ENCODE results near the gene TMEM132C. TPM values are rescaled to one million over a fixed set of nuclear protein-coding genes. Genes with fewer than 3 reads are reported as not detected.
A peak's percentile ranks its signal among the peaks of the same experiment; 100 is the strongest.

TMEM132C gene
- total and polyA plus RNA-seq, 2 experiments from 2014 or later: not detected

DNA sequence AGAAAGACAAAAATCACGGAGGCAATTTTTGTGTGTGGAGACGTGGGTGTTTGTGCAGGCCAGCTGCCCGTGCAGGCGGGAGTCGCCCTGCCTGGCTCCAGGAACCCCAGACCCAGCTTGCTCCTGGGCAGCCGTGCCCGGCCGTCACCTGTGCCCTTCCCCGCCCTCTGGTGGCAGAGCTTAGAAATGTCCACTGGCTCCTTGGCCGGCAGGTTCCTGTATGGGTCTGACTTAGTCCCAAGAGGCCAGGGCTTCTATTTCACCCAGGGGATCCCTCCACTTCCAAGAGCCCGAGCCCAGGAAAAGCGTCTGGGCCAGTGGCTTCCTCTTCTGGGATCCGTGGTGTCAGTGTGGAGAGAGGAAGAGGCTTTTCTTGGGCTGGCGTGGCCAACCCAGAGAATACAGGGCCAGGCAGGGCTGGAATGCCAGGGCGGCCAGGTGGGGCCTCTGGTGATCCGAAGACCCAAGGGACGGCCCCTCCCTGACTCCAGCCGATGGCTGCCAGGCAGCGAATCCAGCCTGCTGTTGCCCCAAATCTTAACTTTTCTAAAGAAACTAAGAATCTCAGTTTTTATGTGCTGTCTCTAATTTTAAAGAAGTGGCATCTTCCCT, 120.9 kb downstream of the TMEM132C start (continued):
- TF ChIP-seq, protein P1, sequence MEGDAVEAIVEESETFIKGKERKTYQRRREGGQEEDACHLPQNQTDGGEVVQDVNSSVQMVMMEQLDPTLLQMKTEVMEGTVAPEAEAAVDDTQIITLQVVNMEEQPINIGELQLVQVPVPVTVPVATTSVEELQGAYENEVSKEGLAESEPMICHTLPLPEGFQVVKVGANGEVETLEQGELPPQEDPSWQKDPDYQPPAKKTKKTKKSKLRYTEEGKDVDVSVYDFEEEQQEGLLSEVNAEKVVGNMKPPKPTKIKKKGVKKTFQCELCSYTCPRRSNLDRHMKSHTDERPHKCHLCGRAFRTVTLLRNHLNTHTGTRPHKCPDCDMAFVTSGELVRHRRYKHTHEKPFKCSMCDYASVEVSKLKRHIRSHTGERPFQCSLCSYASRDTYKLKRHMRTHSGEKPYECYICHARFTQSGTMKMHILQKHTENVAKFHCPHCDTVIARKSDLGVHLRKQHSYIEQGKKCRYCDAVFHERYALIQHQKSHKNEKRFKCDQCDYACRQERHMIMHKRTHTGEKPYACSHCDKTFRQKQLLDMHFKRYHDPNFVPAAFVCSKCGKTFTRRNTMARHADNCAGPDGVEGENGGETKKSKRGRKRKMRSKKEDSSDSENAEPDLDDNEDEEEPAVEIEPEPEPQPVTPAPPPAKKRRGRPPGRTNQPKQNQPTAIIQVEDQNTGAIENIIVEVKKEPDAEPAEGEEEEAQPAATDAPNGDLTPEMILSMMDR (conservative IDR thresholded peaks at IDR 0.05; ENCODE audit: low read depth in 2 of 2): peak in 1 of 2 experiments; percentile 39; a peak in 3 of 4 replicates

DNA sequence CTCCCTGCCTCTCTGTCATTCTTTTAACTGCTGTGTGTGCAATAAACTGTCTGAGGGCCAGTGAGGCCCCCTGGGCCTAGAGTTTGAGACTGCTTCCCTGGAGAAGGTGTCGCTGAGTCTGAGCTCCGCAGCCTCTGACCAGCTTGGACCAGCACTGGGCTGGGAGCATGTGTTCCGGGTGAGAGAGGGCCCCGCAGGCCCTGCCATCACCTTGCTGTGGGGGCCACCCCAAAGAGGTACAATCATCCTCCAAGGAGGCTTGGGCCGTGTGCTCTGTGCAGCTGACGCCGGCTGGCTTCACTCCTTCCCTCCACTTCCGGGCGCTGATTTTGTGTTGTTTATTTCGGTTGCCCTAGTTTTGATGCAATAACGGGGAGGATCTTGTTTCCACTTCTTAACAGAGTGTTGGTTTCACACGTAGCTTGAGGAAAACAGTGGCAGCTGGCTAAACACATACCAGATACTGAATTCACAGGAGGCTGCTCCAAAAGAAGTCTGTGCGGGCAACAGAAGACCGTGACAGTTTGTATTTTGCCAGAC, 121.6 kb downstream of the TMEM132C start:
- Histone ChIP-seq H3K27ac (ENCODE audit: low read depth) (no peak overlapping the region), H3K9me2 (ENCODE audit: insufficient read depth) (no peaks in the 10 kb centered on the region), H3F3A (replicated peaks; ENCODE audit: low read depth) (no peaks in the 10 kb centered on the region), H4K20me1 (replicated peaks; ENCODE audit: insufficient read depth) (no peaks in the 10 kb centered on the region), H3K27me3 (ENCODE audit: insufficient read depth) (no peaks in the 10 kb centered on the region), H3K4me2 (no peak overlapping the region), H3K4me1 (ENCODE audit: insufficient read depth) (no peaks in the 10 kb centered on the region), H3K79me2 (replicated peaks; ENCODE audit: insufficient read depth) (no peaks in the 10 kb centered on the region), H2AFZ (no peak overlapping the region), H3K4me3 (no peak overlapping the region), H3K36me3 (ENCODE audit: insufficient read depth) (no peaks in the 10 kb centered on the region)
- ATAC-seq (no peak), DNase-seq (ENCODE audit: low spot score) (no peak)
- no peaks in the 10 kb centered on the region for H3K4me1 Mint-ChIP-seq
- no peak overlapping the region for H3K4me3 Mint-ChIP-seq
- H3K9me3 Mint-ChIP-seq: peaks cover 98% of the 10 kb centered on the region
- peaks cover 5% of the 10 kb centered on the region for H3K27me3 Mint-ChIP-seq (ENCODE audit: insufficient read depth, low read depth, poor library complexity)
- peaks cover 62% of the 10 kb centered on the region for H3K36me3 Mint-ChIP-seq (ENCODE audit: low read depth)
- H3K27ac Mint-ChIP-seq: no peak overlapping the region
- TF ChIP-seq, protein P2, sequence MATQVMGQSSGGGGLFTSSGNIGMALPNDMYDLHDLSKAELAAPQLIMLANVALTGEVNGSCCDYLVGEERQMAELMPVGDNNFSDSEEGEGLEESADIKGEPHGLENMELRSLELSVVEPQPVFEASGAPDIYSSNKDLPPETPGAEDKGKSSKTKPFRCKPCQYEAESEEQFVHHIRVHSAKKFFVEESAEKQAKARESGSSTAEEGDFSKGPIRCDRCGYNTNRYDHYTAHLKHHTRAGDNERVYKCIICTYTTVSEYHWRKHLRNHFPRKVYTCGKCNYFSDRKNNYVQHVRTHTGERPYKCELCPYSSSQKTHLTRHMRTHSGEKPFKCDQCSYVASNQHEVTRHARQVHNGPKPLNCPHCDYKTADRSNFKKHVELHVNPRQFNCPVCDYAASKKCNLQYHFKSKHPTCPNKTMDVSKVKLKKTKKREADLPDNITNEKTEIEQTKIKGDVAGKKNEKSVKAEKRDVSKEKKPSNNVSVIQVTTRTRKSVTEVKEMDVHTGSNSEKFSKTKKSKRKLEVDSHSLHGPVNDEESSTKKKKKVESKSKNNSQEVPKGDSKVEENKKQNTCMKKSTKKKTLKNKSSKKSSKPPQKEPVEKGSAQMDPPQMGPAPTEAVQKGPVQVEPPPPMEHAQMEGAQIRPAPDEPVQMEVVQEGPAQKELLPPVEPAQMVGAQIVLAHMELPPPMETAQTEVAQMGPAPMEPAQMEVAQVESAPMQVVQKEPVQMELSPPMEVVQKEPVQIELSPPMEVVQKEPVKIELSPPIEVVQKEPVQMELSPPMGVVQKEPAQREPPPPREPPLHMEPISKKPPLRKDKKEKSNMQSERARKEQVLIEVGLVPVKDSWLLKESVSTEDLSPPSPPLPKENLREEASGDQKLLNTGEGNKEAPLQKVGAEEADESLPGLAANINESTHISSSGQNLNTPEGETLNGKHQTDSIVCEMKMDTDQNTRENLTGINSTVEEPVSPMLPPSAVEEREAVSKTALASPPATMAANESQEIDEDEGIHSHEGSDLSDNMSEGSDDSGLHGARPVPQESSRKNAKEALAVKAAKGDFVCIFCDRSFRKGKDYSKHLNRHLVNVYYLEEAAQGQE (IDR thresholded peaks at IDR 0.05; ENCODE audit: unreplicated experiment): no peak
- TF ChIP-seq, protein P3, sequence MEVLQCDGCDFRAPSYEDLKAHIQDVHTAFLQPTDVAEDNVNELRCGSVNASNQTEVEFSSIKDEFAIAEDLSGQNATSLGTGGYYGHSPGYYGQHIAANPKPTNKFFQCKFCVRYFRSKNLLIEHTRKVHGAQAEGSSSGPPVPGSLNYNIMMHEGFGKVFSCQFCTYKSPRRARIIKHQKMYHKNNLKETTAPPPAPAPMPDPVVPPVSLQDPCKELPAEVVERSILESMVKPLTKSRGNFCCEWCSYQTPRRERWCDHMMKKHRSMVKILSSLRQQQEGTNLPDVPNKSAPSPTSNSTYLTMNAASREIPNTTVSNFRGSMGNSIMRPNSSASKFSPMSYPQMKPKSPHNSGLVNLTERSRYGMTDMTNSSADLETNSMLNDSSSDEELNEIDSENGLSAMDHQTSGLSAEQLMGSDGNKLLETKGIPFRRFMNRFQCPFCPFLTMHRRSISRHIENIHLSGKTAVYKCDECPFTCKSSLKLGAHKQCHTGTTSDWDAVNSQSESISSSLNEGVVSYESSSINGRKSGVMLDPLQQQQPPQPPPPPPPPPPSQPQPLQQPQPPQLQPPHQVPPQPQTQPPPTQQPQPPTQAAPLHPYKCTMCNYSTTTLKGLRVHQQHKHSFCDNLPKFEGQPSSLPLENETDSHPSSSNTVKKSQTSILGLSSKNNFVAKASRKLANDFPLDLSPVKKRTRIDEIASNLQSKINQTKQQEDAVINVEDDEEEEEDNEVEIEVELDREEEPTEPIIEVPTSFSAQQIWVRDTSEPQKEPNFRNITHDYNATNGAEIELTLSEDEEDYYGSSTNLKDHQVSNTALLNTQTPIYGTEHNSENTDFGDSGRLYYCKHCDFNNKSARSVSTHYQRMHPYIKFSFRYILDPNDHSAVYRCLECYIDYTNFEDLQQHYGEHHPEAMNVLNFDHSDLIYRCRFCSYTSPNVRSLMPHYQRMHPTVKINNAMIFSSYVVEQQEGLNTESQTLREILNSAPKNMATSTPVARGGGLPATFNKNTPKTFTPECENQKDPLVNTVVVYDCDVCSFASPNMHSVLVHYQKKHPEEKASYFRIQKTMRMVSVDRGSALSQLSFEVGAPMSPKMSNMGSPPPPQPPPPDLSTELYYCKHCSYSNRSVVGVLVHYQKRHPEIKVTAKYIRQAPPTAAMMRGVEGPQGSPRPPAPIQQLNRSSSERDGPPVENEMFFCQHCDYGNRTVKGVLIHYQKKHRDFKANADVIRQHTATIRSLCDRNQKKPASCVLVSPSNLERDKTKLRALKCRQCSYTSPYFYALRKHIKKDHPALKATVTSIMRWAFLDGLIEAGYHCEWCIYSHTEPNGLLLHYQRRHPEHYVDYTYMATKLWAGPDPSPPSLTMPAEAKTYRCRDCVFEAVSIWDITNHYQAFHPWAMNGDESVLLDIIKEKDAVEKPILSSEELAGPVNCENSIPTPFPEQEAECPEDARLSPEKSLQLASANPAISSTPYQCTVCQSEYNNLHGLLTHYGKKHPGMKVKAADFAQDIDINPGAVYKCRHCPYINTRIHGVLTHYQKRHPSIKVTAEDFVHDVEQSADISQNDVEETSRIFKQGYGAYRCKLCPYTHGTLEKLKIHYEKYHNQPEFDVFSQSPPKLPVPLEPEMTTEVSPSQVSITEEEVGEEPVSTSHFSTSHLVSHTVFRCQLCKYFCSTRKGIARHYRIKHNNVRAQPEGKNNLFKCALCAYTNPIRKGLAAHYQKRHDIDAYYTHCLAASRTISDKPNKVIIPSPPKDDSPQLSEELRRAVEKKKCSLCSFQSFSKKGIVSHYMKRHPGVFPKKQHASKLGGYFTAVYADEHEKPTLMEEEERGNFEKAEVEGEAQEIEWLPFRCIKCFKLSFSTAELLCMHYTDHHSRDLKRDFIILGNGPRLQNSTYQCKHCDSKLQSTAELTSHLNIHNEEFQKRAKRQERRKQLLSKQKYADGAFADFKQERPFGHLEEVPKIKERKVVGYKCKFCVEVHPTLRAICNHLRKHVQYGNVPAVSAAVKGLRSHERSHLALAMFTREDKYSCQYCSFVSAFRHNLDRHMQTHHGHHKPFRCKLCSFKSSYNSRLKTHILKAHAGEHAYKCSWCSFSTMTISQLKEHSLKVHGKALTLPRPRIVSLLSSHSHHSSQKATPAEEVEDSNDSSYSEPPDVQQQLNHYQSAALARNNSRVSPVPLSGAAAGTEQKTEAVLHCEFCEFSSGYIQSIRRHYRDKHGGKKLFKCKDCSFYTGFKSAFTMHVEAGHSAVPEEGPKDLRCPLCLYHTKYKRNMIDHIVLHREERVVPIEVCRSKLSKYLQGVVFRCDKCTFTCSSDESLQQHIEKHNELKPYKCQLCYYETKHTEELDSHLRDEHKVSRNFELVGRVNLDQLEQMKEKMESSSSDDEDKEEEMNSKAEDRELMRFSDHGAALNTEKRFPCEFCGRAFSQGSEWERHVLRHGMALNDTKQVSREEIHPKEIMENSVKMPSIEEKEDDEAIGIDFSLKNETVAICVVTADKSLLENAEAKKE (CRISPR knock-in tag; IDR thresholded peaks at IDR 0.05): no peak
- TF ChIP-seq POLR2AphosphoS5 (IDR thresholded peaks at IDR 0.05; ENCODE audit: low read depth) (no peak), EZH2phosphoT487 (IDR thresholded peaks at IDR 0.05; ENCODE audit: unreplicated experiment) (no peak), JUNB (IDR thresholded peaks at IDR 0.05; ENCODE audit: unreplicated experiment) (no peak), EZH2 (IDR thresholded peaks at IDR 0.05; ENCODE audit: low read depth, unreplicated experiment) (no peak), ZNF114 (CRISPR knock-in tag; IDR thresholded peaks at IDR 0.05) (no peak), CREB1 (CRISPR knock-in tag; IDR thresholded peaks at IDR 0.05; ENCODE audit: low read depth) (no peak)
- TF ChIP-seq, protein P4, sequence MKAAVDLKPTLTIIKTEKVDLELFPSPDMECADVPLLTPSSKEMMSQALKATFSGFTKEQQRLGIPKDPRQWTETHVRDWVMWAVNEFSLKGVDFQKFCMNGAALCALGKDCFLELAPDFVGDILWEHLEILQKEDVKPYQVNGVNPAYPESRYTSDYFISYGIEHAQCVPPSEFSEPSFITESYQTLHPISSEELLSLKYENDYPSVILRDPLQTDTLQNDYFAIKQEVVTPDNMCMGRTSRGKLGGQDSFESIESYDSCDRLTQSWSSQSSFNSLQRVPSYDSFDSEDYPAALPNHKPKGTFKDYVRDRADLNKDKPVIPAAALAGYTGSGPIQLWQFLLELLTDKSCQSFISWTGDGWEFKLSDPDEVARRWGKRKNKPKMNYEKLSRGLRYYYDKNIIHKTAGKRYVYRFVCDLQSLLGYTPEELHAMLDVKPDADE (IDR thresholded peaks at IDR 0.05): no peak

Data from GM23338 (cell line).